NB4 (cell line): ENCODE measurements around the gene C4orf50.

Experiments
- DNase-seq: peaks from one replicate; pipeline ENCODE4 v3.0.0; 2010; ENCODE audit warnings: low read depth
- H3K4me3 ChIP-seq: one replicate; pipeline ENCODE4 v1.5.1; 2011; ENCODE audit warnings: mild to moderate bottlenecking, low read depth, low read length, moderate library complexity
- CTCF ChIP-seq: IDR thresholded peaks from one replicate; pipeline ENCODE4 v1.5.1; 2012; ENCODE audit warnings: low read depth, low read length
- MAX ChIP-seq: IDR thresholded peaks from 2 replicates; pipeline ENCODE4 v1.6.1; 2011; ENCODE audit warnings: low read depth, low read length
- MYC ChIP-seq: IDR thresholded peaks from 2 replicates; pipeline ENCODE4 v1.6.1; 2011; ENCODE audit warnings: low read depth, low read length
- POLR2A ChIP-seq: IDR thresholded peaks from 2 replicates; pipeline ENCODE4 v1.6.1; 2011; ENCODE audit warnings: mild to moderate bottlenecking; ENCODE audit not compliant: insufficient read length; ENCODE audit errors: extremely low read depth

Gene C4orf50

GRCh38 chr4:6042293-6043063, 24.2 kb upstream of the C4orf50 start:
- no peak overlapping the region for H3K4me3 ChIP-seq
- TF ChIP-seq MYC (no peak), MAX (no peak), CTCF (no peak), POLR2A (no peak)
- DNase-seq = no peak

DNA sequence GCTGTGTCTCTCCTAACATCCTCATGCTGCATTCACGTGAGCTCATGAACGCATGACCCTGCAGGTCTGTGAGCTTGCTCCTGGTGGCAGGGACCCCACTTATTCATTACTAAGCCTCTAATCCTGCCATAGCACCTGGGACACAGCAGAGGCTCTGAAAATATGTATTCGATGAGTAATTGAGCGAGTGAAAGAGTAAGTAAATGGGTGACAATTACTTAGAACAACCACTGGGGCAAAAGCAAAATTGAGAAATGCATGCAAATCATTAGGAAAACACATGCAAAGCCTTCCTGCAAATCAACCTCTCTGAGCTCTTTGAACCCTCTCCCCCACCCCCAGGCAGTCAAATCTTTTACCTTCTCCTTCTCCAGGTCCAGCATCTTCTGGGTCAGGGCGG, 23.6 kb upstream of the C4orf50 start:
- no peak overlapping the region for H3K4me3 ChIP-seq
- TF ChIP-seq MYC = no peak
- no peak for TF ChIP-seq POLR2A
- TF ChIP-seq MAX = no peak
- TF ChIP-seq CTCF = no peak
- no peak for DNase-seq

GRCh38 chr4:6038711-6039110, 20.5 kb upstream of the C4orf50 start:
- H3K4me3 ChIP-seq = no peak overlapping the region
- TF ChIP-seq POLR2A (no peak), MYC (no peak), MAX (no peak), CTCF (no peak)
- no peak for DNase-seq

DNA sequence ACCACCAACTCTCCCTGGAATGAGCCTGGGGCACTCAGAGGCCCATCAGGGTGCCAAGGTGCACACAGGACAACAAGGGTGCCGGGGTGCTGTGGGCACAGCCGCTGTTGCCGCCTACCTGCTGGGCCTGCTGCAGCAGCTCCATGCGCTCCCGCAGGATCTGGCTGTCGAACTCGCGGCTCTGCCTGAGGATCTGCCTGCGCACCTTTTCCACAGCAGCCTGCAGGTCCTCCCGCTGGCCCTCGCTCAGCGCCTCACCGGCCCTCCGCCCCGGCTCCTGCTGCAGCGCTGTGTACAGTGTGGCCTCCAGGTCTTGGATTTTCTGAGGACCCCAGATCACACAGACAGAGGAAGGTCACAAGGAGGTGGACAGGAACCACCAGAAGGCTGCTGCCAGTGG, 17.6 kb upstream of the C4orf50 start:
- H3K4me3 ChIP-seq = no peak overlapping the region
- no peak for DNase-seq
- TF ChIP-seq MYC = no peak
- TF ChIP-seq CTCF = no peak
- TF ChIP-seq POLR2A = no peak

DNA sequence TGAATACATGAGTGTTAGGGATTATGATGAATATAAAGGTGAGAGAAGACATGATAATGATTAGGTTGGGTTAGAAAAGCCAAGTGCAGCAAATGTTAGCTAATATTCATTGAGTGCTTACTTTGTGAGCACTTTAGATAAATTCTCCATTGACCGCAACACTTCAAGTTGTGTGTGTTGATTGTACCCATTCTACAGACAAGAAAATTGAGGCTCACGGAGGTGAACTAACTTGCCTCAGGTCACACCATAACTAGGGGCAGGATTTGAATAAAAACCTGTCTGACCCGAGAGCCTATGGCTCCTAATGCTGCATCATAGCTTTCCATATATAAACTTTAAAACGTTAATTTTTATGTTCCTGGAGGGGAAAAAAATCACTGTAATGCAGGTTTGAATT, 15.2 kb upstream of the C4orf50 start:
- no peak overlapping the region for H3K4me3 ChIP-seq
- DNase-seq = no peak
- TF ChIP-seq POLR2A = no peak
- TF ChIP-seq MAX = no peak

DNA sequence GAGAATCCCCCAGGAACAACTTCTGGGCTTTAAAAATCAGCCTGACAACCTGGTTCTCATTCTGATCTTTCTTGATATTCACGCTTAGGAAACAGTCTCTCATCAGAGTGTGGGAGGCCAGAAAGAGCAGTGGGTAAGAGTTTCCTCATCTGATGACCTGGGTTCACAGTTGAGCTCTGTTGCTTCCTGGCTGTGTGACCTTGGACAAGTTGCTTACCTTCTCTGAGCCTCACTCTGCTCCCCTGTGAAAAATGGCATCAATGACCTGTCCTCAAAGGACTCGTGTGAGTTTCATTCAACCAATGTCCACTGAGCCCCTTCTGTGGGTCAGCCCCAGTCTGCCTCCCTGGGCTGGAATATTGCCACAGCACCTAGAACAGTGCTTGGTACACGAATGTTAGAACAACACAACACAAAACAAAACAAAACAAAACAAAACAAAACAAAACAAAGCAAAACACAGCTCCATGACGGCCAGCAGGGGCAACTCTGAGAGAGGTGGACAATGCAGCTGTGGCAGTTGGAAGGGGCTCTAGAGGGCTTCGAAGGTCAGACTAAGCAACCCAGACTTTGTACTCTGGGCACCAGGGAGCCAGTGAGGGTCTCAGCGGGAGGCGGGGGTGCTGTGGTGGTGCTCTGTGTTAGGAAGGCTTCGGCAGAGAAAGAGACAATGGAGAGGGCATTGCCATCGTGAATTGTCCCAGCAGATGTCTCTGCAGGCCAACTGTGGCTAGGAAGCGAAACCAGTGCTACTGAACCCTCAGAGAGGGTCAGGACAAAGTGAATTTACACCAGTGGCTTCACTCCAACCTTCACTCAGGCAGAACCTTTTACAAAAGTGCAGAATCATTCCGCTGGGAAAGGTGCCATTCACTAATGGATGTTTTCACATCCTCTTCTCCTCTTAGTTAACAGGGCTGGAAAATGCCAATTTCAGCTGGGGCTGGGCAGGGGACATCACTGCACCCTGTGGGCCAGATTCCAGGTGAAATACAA, 14.3 kb upstream of the C4orf50 start:
- DNase-seq = no peak
- TF ChIP-seq MAX (no peak), MYC (no peak), CTCF (no peak), POLR2A (no peak)
- H3K4me3 ChIP-seq = no peak overlapping the region
